ENCODE results near the gene XKR8.

Gene XKR8

DNA sequence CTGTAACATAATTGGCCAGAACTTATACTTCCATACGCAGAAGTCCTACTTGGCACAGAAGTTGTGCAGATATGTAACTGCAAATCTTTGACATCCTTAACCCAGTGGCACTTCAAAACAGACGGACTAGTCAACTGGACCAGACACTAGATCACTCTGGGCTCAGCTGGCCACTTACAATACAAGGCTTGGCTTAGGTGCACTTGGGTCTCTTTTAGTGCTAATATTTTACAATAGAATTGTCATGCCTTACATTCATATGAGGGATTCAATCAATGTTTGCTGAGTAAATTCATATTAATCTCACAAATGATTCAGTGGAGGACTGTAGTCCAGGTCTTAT, 20.1 kb downstream of the XKR8 start:
- Histone ChIP-seq H3K4me3 (IDR thresholded peaks at IDR 0.05; ENCODE audit: insufficient read depth, low read depth, low read length) (no peak overlapping the region), H4K20me1 (ENCODE audit: insufficient read depth) (no peaks in the 10 kb centered on the region), H3K4me1 (ENCODE audit: low read depth, poor library complexity, severe bottlenecking) (peaks cover 6% of the 10 kb centered on the region), H2AFZ (ENCODE audit: low read depth) (no peak overlapping the region), H3K9ac (no peak overlapping the region), H3K27ac (no peak overlapping the region), H3K27me3 (ENCODE audit: insufficient read depth, low read depth) (no peaks in the 10 kb centered on the region), H3K79me2 (ENCODE audit: insufficient read depth, low read depth) (no peaks in the 10 kb centered on the region), H3K36me3 (ENCODE audit: insufficient read depth) (no peaks in the 10 kb centered on the region), H3K4me2 (no peak overlapping the region)
- TF ChIP-seq, protein P1, sequence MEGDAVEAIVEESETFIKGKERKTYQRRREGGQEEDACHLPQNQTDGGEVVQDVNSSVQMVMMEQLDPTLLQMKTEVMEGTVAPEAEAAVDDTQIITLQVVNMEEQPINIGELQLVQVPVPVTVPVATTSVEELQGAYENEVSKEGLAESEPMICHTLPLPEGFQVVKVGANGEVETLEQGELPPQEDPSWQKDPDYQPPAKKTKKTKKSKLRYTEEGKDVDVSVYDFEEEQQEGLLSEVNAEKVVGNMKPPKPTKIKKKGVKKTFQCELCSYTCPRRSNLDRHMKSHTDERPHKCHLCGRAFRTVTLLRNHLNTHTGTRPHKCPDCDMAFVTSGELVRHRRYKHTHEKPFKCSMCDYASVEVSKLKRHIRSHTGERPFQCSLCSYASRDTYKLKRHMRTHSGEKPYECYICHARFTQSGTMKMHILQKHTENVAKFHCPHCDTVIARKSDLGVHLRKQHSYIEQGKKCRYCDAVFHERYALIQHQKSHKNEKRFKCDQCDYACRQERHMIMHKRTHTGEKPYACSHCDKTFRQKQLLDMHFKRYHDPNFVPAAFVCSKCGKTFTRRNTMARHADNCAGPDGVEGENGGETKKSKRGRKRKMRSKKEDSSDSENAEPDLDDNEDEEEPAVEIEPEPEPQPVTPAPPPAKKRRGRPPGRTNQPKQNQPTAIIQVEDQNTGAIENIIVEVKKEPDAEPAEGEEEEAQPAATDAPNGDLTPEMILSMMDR (conservative IDR thresholded peaks at IDR 0.05; ENCODE audit: low read depth, low read length) = peak; percentile 46

GRCh38 chr1:27980216-27980845, 20.6 kb downstream of the XKR8 start:
- H3K9ac ChIP-seq = no peak overlapping the region
- no peaks in the 10 kb centered on the region for H3K79me2 ChIP-seq (ENCODE audit: insufficient read depth, low read depth)
- peaks cover 6% of the 10 kb centered on the region for H3K4me1 ChIP-seq (ENCODE audit: low read depth, poor library complexity, severe bottlenecking)
- no peak overlapping the region for H3K4me3 ChIP-seq (IDR thresholded peaks at IDR 0.05; ENCODE audit: insufficient read depth, low read depth, low read length)
- no peaks in the 10 kb centered on the region for H3K36me3 ChIP-seq (ENCODE audit: insufficient read depth)
- no peak overlapping the region for H2AFZ ChIP-seq (ENCODE audit: low read depth)
- TF ChIP-seq, protein P1 (conservative IDR thresholded peaks at IDR 0.05; ENCODE audit: low read depth, low read length) = no peak
- no peaks in the 10 kb centered on the region for H3K27me3 ChIP-seq (ENCODE audit: insufficient read depth, low read depth)
- H3K4me2 ChIP-seq = no peak overlapping the region
- no peak overlapping the region for H3K27ac ChIP-seq
- no peaks in the 10 kb centered on the region for H4K20me1 ChIP-seq (ENCODE audit: insufficient read depth)

- H3K27ac ChIP-seq = no peak overlapping the region
- H3K36me3 ChIP-seq (ENCODE audit: insufficient read depth) = no peaks in the 10 kb centered on the region
- no peaks in the 10 kb centered on the region for H4K20me1 ChIP-seq (ENCODE audit: insufficient read depth)
- no peak overlapping the region for H3K4me3 ChIP-seq (IDR thresholded peaks at IDR 0.05; ENCODE audit: insufficient read depth, low read depth, low read length)
- H3K79me2 ChIP-seq (ENCODE audit: insufficient read depth, low read depth) = no peaks in the 10 kb centered on the region
- TF ChIP-seq, protein P1 (conservative IDR thresholded peaks at IDR 0.05; ENCODE audit: low read depth, low read length) = no peak
- H3K27me3 ChIP-seq (ENCODE audit: insufficient read depth, low read depth) = no peaks in the 10 kb centered on the region
- no peak overlapping the region for H3K9ac ChIP-seq
- H3K4me1 ChIP-seq (ENCODE audit: low read depth, poor library complexity, severe bottlenecking) = peaks cover 6% of the 10 kb centered on the region
- H3K4me2 ChIP-seq = no peak overlapping the region
- H2AFZ ChIP-seq (ENCODE audit: low read depth) = no peak overlapping the region
These were observed 21.4 kb downstream of the XKR8 start for GRCh38 chr1:27981145-27981544.

DNA sequence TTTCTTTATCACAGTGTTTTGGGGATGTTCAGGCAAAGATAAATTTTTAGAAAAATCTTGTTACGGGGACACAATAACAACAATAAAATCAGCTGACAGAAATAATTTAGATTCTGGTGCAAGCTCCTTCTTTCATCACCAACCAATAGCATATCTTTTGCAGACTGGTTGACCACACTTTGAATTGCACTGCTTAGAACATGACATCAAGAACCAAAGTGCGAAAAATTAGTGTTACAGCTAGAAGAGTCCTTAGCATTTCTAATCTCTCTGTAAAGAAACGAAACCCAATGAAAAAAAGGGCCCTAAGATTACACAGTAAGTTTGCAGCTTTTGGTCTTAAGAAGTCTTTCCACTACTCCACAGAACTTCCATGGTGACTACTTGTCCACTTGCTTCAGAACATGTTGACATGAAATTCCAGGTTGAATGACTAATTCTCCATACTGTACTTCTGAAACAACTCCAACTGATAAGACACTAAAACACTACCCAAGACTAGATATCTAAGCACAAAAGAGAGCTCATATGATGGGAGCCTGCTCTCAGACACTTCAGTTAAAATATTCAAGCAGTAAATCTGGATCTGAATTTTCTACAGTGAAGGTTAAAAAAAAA, 31.3 kb downstream of the XKR8 start:
- Histone ChIP-seq H3K4me3 (IDR thresholded peaks at IDR 0.05; ENCODE audit: insufficient read depth, low read depth, low read length) (no peak overlapping the region), H3K4me2 (no peak overlapping the region), H3K9ac (no peak overlapping the region), H3K27ac (no peak overlapping the region), H3K79me2 (ENCODE audit: insufficient read depth, low read depth) (no peaks in the 10 kb centered on the region), H3K4me1 (ENCODE audit: low read depth, poor library complexity, severe bottlenecking) (no peaks in the 10 kb centered on the region), H2AFZ (ENCODE audit: low read depth) (no peak overlapping the region), H3K36me3 (ENCODE audit: insufficient read depth) (peaks cover 8% of the 10 kb centered on the region; the same call in 1 of the 2 replicates), H3K27me3 (ENCODE audit: insufficient read depth, low read depth) (no peaks in the 10 kb centered on the region), H4K20me1 (ENCODE audit: insufficient read depth) (no peaks in the 10 kb centered on the region)
- TF ChIP-seq, protein P1 (conservative IDR thresholded peaks at IDR 0.05; ENCODE audit: low read depth, low read length) = no peak
